KMS-11 (cell line): Measurements from ENCODE around the gene NCKIPSD.

Experiments used
- H2AFZ ChIP-seq: fragments of 200-600 bp; sonication (generic); 2 replicates; pipeline ENCODE4 v1.6.1; 2016; ENCODE audit warnings: antibody characterized with exemption, mixed run types, low read depth
- H3K27ac ChIP-seq: fragments of 200-600 bp; sonication (generic); 2 replicates; pipeline ENCODE4 v1.6.1; 2016; ENCODE audit warnings: mild to moderate bottlenecking, mixed run types
- H3K27me3 ChIP-seq: fragments of 200-600 bp; sonication (generic); 2 replicates; pipeline ENCODE4 v1.6.1; 2017; ENCODE audit warnings: mild to moderate bottlenecking, low read depth, mixed run types, moderate library complexity; ENCODE audit not compliant: insufficient read depth
- H3K36me3 ChIP-seq: fragments of 200-600 bp; sonication (generic); 2 replicates; pipeline ENCODE4 v1.6.1; 2017; ENCODE audit warnings: mild to moderate bottlenecking, mixed run types; ENCODE audit not compliant: insufficient read depth
- H3K4me1 ChIP-seq: fragments of 200-600 bp; sonication (generic); 2 replicates; pipeline ENCODE4 v1.6.1; 2016; ENCODE audit warnings: mild to moderate bottlenecking, low read depth, mixed run types; ENCODE audit not compliant: poor library complexity, severe bottlenecking
- H3K4me2 ChIP-seq: fragments of 200-600 bp; sonication (generic); 2 replicates; pipeline ENCODE4 v1.7.0; 2016; ENCODE audit warnings: mild to moderate bottlenecking, mixed run types
- H3K4me3 ChIP-seq: fragments of 200-600 bp; sonication (generic); IDR thresholded peaks from 2 replicates; pipeline ENCODE4 v1.6.1; 2017; ENCODE audit warnings: low read depth, low read length, mixed read lengths; ENCODE audit not compliant: insufficient read depth
- H3K79me2 ChIP-seq: fragments of 200-600 bp; sonication (generic); 2 replicates; pipeline ENCODE4 v1.6.1; 2016; ENCODE audit warnings: low read depth, mixed run types; ENCODE audit not compliant: insufficient read depth
- H3K9ac ChIP-seq: fragments of 200-600 bp; sonication (generic); 2 replicates; pipeline ENCODE4 v1.6.1; 2016; ENCODE audit warnings: mild to moderate bottlenecking, mixed run types
- H4K20me1 ChIP-seq: fragments of 200-600 bp; sonication (generic); 2 replicates; pipeline ENCODE4 v1.6.1; 2016; ENCODE audit warnings: mild to moderate bottlenecking, mixed run types; ENCODE audit not compliant: insufficient read depth
- CTCF ChIP-seq: fragments of 200-600 bp; sonication (generic); conservative IDR thresholded peaks from 2 replicates; pipeline ENCODE4 v1.6.1; 2017; ENCODE audit warnings: low read depth, mild to moderate bottlenecking, antibody characterized with exemption, low read length, moderate library complexity, mixed read lengths

Gene NCKIPSD

GRCh38 chr3:48715174-48715800, 29.6 kb upstream of the NCKIPSD start:
- Histone ChIP-seq H3K36me3 (no peaks in the 10 kb centered on the region), H3K27ac (no peak overlapping the region), H3K4me3 (no peak overlapping the region), H3K79me2 (peaks cover 61% of the 10 kb centered on the region), H4K20me1 (no peaks in the 10 kb centered on the region), H2AFZ (no peak overlapping the region), H3K27me3 (no peaks in the 10 kb centered on the region), H3K4me1 (peaks cover 13% of the 10 kb centered on the region), H3K4me2 (peak overlapping the region; percentile 71), H3K9ac (no peak overlapping the region; the same call in 1 of the 2 replicates)
- TF ChIP-seq CTCF = no peak

DNA sequence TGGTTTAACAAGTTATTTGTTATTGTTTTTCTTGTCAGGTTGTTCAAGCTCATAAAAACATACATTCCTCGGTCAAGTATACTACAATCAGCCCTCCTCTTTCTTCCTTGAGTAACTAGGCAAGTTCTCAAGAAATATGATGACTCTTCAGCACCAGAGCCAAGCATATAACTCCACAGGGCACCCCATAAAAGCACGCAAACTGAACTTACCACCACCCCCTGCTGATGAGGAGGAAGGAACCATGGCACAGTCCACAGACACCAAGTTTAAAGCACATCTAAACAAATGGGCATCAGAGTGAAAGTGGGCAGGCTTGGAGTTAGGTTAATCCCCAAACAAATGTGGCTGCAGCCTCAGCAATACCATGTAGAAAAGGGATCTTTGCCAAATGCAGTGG, 26.0 kb upstream of the NCKIPSD start:
- Histone ChIP-seq H3K4me1 (peaks cover 13% of the 10 kb centered on the region), H3K9ac (no peak overlapping the region), H3K36me3 (no peaks in the 10 kb centered on the region), H3K4me3 (no peak overlapping the region), H4K20me1 (no peaks in the 10 kb centered on the region), H3K79me2 (peaks cover 85% of the 10 kb centered on the region), H3K4me2 (no peak overlapping the region), H3K27me3 (no peaks in the 10 kb centered on the region), H3K27ac (no peak overlapping the region), H2AFZ (no peak overlapping the region)
- no peak for TF ChIP-seq CTCF

- Histone ChIP-seq H3K27me3 (no peaks in the 10 kb centered on the region), H3K79me2 (peaks cover 66% of the 10 kb centered on the region), H3K36me3 (no peaks in the 10 kb centered on the region), H2AFZ (no peak overlapping the region), H3K9ac (no peak overlapping the region), H3K27ac (no peak overlapping the region), H3K4me3 (no peak overlapping the region), H4K20me1 (no peaks in the 10 kb centered on the region), H3K4me2 (no peak overlapping the region), H3K4me1 (no peaks in the 10 kb centered on the region)
- TF ChIP-seq CTCF = no peak
These were observed 23.3 kb upstream of the NCKIPSD start for GRCh38 chr3:48709051-48709461.

GRCh38 chr3:48708481-48708889, 22.8 kb upstream of the NCKIPSD start:
- TF ChIP-seq CTCF = no peak
- Histone ChIP-seq H2AFZ (no peak overlapping the region), H3K4me2 (no peak overlapping the region), H4K20me1 (no peaks in the 10 kb centered on the region), H3K4me1 (no peaks in the 10 kb centered on the region), H3K27ac (no peak overlapping the region), H3K36me3 (no peaks in the 10 kb centered on the region), H3K9ac (no peak overlapping the region), H3K27me3 (no peaks in the 10 kb centered on the region), H3K4me3 (no peak overlapping the region), H3K79me2 (peaks cover 64% of the 10 kb centered on the region; the same call in 1 of the 2 replicates)
